Keratinocyte (primary cell): ENCODE results near the gene FNDC10. TPM values are rescaled to one million over a fixed set of nuclear protein-coding genes. Genes with fewer than 3 reads are reported as not detected.

Experiments
- DNase-seq: peaks from one replicate; pipeline ENCODE4 v3.0.0-alpha.2; 2011; ENCODE audit warnings: low read depth, missing footprints, low spot score
- FAIRE-seq: peaks from 2 replicates; lab custom pipeline; 2011; peaks lifted over from hg19 to GRCh38; lab: Jason Lieb, UNC
- H2AFZ ChIP-seq: 2 replicates; pipeline ENCODE4 v1.6.0; 2012; ENCODE audit warnings: low read length, control low read depth, inconsistent platforms; ENCODE audit not compliant: control insufficient read depth
- H3K27ac ChIP-seq: 2 replicates; pipeline ENCODE4 v1.5.1; 2011; ENCODE audit warnings: low read length; ENCODE audit not compliant: control insufficient read depth, insufficient read depth
- H3K27me3 ChIP-seq: 3 replicates; pipeline ENCODE4 v1.6.0; 2011; ENCODE audit warnings: low read length; ENCODE audit not compliant: control insufficient read depth, insufficient read depth; ENCODE audit errors: extremely low read depth
- H3K36me3 ChIP-seq, 2 experiments: 2 replicates in 1 of 2; 3 replicates in 1 of 2; pipeline ENCODE4 v1.5.1; 2011; ENCODE audit warnings: low read length in 2 of 2, mild to moderate bottlenecking in 1 of 2; ENCODE audit not compliant: control insufficient read depth in 2 of 2, insufficient read depth in 2 of 2; ENCODE audit errors: extremely low read depth in 1 of 2
- H3K4me1 ChIP-seq: 3 replicates; pipeline ENCODE4 v1.5.1; 2011; ENCODE audit warnings: low read length; ENCODE audit not compliant: control insufficient read depth, insufficient read depth; ENCODE audit errors: extremely low read depth
- H3K4me2 ChIP-seq: 3 replicates; pipeline ENCODE4 v1.6.0; 2011; ENCODE audit warnings: low read depth, low read length; ENCODE audit not compliant: control insufficient read depth, insufficient read depth; ENCODE audit errors: extremely low read depth
- H3K4me3 ChIP-seq, 3 experiments: fragments of 200-600 bp in 1 of 3; sonication (generic) in 1 of 3; 2 replicates in 2 of 3; 3 replicates in 1 of 3; pipeline ENCODE4 v1.5.1; 2011 to 2016; ENCODE audit warnings: low read length in 3 of 3, mild to moderate bottlenecking in 3 of 3, control low read depth in 2 of 3, inconsistent platforms in 1 of 3, low read depth in 1 of 3, mixed read lengths in 1 of 3, mixed run types in 1 of 3, moderate library complexity in 1 of 3; ENCODE audit not compliant: control insufficient read depth in 2 of 3, insufficient read depth in 2 of 3; ENCODE audit errors: extremely low read depth in 1 of 3
- H3K79me2 ChIP-seq: 2 replicates; pipeline ENCODE4 v1.6.0; 2012; ENCODE audit warnings: low read length; ENCODE audit not compliant: control insufficient read depth, insufficient read depth
- H3K9ac ChIP-seq: 3 replicates; pipeline ENCODE4 v1.6.0; 2011; ENCODE audit warnings: low read length; ENCODE audit not compliant: control insufficient read depth, insufficient read depth; ENCODE audit errors: extremely low read depth
- H3K9me1 ChIP-seq: 3 replicates; pipeline ENCODE4 v1.6.0; 2011; ENCODE audit warnings: low read length; ENCODE audit not compliant: control insufficient read depth, insufficient read depth; ENCODE audit errors: extremely low read depth
- H3K9me3 ChIP-seq: 2 replicates; pipeline ENCODE4 v1.5.1; 2012; ENCODE audit warnings: low read depth, low read length; ENCODE audit not compliant: control insufficient read depth
- H4K20me1 ChIP-seq: 3 replicates; pipeline ENCODE4 v1.6.0; 2011; ENCODE audit warnings: low read length; ENCODE audit not compliant: control insufficient read depth, insufficient read depth; ENCODE audit errors: extremely low read depth
- EZH2 ChIP-seq: IDR thresholded peaks from one replicate; pipeline ENCODE4 v1.6.1; 2012; ENCODE audit warnings: inconsistent platforms, mild to moderate bottlenecking, low read length, moderate library complexity
- dilution Hi-C: fragments of 300-500 bp; cut with MboI; formaldehyde crosslinking; loops from one replicate; pipeline ENCODE4 v1.7.0; 2020; ENCODE audit warnings: low sequenced_read_pairs; ENCODE audit not compliant: extremely low pct_ligation_motif_present
- polyA plus RNA-seq, 5 experiments: library from polyadenylated mRNA; depleted of rRNA in 3 of 5; stranded (reverse) in 3 of 5; stranded (forward) in 1 of 5; unstranded in 1 of 5; fragments of >200 nt; gene quantifications; 1 replicate in 1 of 5; 2 replicates in 3 of 5; 3 replicates in 1 of 5; pipeline versions ENCODE4 v1.2.1 to v1.2.3, GENCODE V29; 2011 to 2012; ENCODE audit warnings: missing spikeins in 2 of 5, low read depth in 1 of 5, low replicate concordance in 1 of 5
- TF ChIP-seq, protein P1 (sequence below), 3 experiments: IDR thresholded peaks in 1 of 3; conservative IDR thresholded peaks in 1 of 3; optimal IDR thresholded peaks in 1 of 3; 2 replicates in 2 of 3; 3 replicates in 1 of 3; pipeline versions ENCODE3 to v1.5.1; 2011; ENCODE audit warnings: low read length in 3 of 3, mild to moderate bottlenecking in 3 of 3, moderate library complexity in 2 of 3, control low read depth in 1 of 3, inconsistent platforms in 1 of 3; ENCODE audit not compliant: insufficient read depth in 2 of 3; ENCODE audit errors: extremely low read depth in 1 of 3

The FNDC10 gene
- polyA plus RNA-seq, 1 donor (not counting 4 experiments of a cell fraction or from before 2014, with no cell fraction given): 1.2 TPM

GRCh38 chr1:1627261-1627828 is 27.4 kb upstream of the FNDC10 start:
- no peaks in the 10 kb centered on the region for H4K20me1 ChIP-seq
- dilution Hi-C loops: no loop called here
- no peaks in the 10 kb centered on the region for H3K9me3 ChIP-seq
- peak overlapping the region; percentile 37 for H2AFZ ChIP-seq
- H3K4me2 ChIP-seq: peak overlapping the region; percentile 84
- FAIRE-seq (peak; percentile 20), DNase-seq (no peak)
- TF ChIP-seq, protein P1, sequence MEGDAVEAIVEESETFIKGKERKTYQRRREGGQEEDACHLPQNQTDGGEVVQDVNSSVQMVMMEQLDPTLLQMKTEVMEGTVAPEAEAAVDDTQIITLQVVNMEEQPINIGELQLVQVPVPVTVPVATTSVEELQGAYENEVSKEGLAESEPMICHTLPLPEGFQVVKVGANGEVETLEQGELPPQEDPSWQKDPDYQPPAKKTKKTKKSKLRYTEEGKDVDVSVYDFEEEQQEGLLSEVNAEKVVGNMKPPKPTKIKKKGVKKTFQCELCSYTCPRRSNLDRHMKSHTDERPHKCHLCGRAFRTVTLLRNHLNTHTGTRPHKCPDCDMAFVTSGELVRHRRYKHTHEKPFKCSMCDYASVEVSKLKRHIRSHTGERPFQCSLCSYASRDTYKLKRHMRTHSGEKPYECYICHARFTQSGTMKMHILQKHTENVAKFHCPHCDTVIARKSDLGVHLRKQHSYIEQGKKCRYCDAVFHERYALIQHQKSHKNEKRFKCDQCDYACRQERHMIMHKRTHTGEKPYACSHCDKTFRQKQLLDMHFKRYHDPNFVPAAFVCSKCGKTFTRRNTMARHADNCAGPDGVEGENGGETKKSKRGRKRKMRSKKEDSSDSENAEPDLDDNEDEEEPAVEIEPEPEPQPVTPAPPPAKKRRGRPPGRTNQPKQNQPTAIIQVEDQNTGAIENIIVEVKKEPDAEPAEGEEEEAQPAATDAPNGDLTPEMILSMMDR (optimal IDR thresholded peaks at IDR 0.05 in 1 of 3, IDR thresholded peaks at IDR 0.05 in 1 of 3, conservative IDR thresholded peaks at IDR 0.05 in 1 of 3; ENCODE audit: extremely low read depth in 1 of 3, insufficient read depth in 2 of 3, low read length in 3 of 3): no peak
- TF ChIP-seq EZH2: no peak
- peak overlapping the region; percentile 54 for H3K27ac ChIP-seq
- peak overlapping the region; percentile 30 to 62 (median 53) for H3K4me3 ChIP-seq
- peaks cover 18% of the 10 kb centered on the region for H3K4me1 ChIP-seq
- peaks cover 14% of the 10 kb centered on the region for H3K27me3 ChIP-seq
- no peaks in the 10 kb centered on the region for H3K36me3 ChIP-seq
- no peaks in the 10 kb centered on the region for H3K9me1 ChIP-seq
- no peaks in the 10 kb centered on the region for H3K79me2 ChIP-seq
- H3K9ac ChIP-seq: peak overlapping the region; percentile 68

DNA sequence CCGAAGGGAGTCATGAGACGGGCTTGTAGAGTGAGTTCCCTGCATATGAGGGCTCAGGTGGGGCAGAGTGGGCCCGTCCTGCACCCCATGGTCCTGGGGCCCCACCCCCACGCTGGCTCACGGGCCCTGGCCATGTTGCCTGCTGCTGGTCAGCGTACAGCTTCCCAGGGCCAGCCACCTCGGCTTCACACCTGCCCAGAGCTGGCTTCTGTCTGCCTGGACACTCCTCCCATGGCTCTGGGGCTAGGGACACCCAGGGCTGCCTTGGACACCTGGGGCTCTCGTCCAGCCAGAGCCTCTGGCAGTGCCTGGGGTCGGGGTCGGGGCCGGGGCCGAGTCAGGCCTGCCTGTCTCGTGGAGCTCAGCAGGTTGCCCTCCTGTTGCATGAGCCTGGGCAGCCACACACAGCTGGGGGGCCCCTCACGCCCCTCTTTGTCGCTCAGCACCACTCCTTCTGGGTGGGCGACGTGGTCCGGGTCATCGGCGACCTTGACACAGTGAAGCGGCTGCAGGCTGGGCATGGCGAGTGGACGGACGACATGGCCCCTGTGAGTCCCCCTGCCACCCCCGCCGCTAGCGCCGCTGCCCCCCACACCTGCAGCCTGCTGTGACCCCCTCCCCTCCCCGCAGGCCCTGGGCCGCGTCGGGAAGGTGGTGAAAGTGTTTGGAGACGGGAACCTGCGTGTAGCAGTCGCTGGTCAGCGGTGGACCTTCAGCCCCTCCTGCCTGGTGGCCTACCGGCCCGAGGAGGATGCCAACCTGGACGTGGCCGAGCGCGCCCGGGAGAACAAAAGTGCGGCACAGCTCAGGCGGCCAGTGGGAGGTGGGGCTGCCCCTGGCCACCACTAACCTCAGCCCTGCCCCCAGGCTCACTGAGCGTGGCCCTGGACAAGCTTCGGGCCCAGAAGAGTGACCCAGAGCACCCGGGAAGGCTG is 26.5 kb upstream of the FNDC10 start:
- no peak overlapping the region for H3K9ac ChIP-seq
- H4K20me1 ChIP-seq: no peaks in the 10 kb centered on the region
- peaks cover 18% of the 10 kb centered on the region for H3K4me1 ChIP-seq
- no peak overlapping the region for H3K4me3 ChIP-seq
- no peaks in the 10 kb centered on the region for H3K36me3 ChIP-seq
- no peak overlapping the region for H2AFZ ChIP-seq
- no peaks in the 10 kb centered on the region for H3K9me3 ChIP-seq
- no peak for TF ChIP-seq EZH2
- TF ChIP-seq, protein P1 (optimal IDR thresholded peaks at IDR 0.05 in 1 of 3, IDR thresholded peaks at IDR 0.05 in 1 of 3, conservative IDR thresholded peaks at IDR 0.05 in 1 of 3; ENCODE audit: extremely low read depth in 1 of 3, insufficient read depth in 2 of 3, low read length in 3 of 3): no peak
- dilution Hi-C loops: no loop called here
- H3K27me3 ChIP-seq: peaks cover 6% of the 10 kb centered on the region
- peak overlapping the region; percentile 84 for H3K4me2 ChIP-seq
- no peak overlapping the region for H3K27ac ChIP-seq
- FAIRE-seq (no peak), DNase-seq (no peak)
- H3K9me1 ChIP-seq: no peaks in the 10 kb centered on the region
- H3K79me2 ChIP-seq: no peaks in the 10 kb centered on the region
